ENCODE measurements around the gene PEAK1.

DNA sequence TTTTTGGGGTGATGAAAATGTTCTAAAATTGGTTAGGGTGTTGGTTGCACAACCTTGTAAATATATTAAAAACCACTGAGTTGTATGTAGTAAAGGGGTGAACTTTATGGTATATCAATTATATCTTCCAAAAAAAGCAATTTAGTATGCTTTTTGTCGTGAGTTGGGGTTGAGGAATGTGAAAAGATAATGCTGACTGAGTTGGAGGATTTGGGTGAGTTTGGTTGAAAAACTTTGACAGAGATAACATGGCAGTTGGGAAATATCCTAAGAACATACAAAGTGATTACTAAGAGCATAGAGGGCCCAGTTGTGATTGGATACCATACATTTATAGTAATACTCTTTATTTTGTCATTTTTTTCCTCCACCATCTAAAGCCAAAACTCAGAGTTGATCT lies 34.4 kb upstream of the PEAK1 start:
- TF ChIP-seq, protein P1, sequence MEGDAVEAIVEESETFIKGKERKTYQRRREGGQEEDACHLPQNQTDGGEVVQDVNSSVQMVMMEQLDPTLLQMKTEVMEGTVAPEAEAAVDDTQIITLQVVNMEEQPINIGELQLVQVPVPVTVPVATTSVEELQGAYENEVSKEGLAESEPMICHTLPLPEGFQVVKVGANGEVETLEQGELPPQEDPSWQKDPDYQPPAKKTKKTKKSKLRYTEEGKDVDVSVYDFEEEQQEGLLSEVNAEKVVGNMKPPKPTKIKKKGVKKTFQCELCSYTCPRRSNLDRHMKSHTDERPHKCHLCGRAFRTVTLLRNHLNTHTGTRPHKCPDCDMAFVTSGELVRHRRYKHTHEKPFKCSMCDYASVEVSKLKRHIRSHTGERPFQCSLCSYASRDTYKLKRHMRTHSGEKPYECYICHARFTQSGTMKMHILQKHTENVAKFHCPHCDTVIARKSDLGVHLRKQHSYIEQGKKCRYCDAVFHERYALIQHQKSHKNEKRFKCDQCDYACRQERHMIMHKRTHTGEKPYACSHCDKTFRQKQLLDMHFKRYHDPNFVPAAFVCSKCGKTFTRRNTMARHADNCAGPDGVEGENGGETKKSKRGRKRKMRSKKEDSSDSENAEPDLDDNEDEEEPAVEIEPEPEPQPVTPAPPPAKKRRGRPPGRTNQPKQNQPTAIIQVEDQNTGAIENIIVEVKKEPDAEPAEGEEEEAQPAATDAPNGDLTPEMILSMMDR (IDR thresholded peaks at IDR 0.05; ENCODE audit: insufficient read depth, low read length): no peak
- TF ChIP-seq POLR2AphosphoS5 (IDR thresholded peaks at IDR 0.05; ENCODE audit: low read depth): no peak
- no peak for TF ChIP-seq SPI1 (IDR thresholded peaks at IDR 0.05; ENCODE audit: borderline replicate concordance, low read depth)
- no peak for TF ChIP-seq GABPA (IDR thresholded peaks at IDR 0.05; ENCODE audit: low read depth)
